Naive B cell (primary cell): ENCODE results near the gene RIPK4. TPM values are rescaled to one million over a fixed set of nuclear protein-coding genes. Genes with fewer than 3 reads are reported as not detected.

Source experiments
- polyA plus RNA-seq, 6 donors: library from polyadenylated mRNA; unstranded; fragments of 300-500 nt; fragmentation: Illumina TruSeq; gene quantifications; one replicate each; pipeline ENCODE4 v1.2.3, GENCODE V29; 2021; ENCODE audit warnings: low read depth in 6 of 6

Gene RIPK4
- polyA plus RNA-seq, 6 donors from 2014 or later: not detected

Other genes starting within 250 kb of the RIPK4 start
- gene PRDM15, start 112.3 kb upstream of the RIPK4 start, polyA plus RNA-seq: 1 to 10 TPM in 4 of 6 donors, under 1 TPM in 1, not detected in 1; 0.91 to 3.7 (median 1.4) TPM
- 1 to 10 TPM in 5 of 6 donors, not detected in 1; 2.6 to 4.6 (median 3.4) TPM for gene C2CD2, start 187.0 kb upstream of the RIPK4 start, polyA plus RNA-seq
- gene ZBTB21, start 243.3 kb upstream of the RIPK4 start, polyA plus RNA-seq: 10 to 100 TPM in 4 of 6 donors, 1 to 10 TPM in 2; 4.9 to 17.1 (median 13.3) TPM